HCT116 (cell line): ENCODE data around the gene WDR31. TPM values are rescaled to one million over a fixed set of nuclear protein-coding genes. Genes with fewer than 3 reads are reported as not detected.

ENCODE experiments used
- ATAC-seq: fragments of 200-7000 bp; cut with Tn5 transposase; 2 replicates; pipeline ENCODE4 v1.9.1; 2020; ENCODE audit warnings: mild to moderate bottlenecking, moderate library complexity
- BruUV-seq: library from RNA; stranded (reverse); fragments of 400-500 nt; replicated peaks from 2 replicates; lab custom pipeline; 2021; lab: Mats Ljungman, UMichigan
- CTCF ChIA-PET: fragments of 300-600 bp; sonication (Branson Sonifier 250); formaldehyde crosslinking; loops from one replicate; lab custom pipeline; 2021; ENCODE audit warnings: antibody characterized with exemption; lab: Charles Lee
- POLR2A ChIA-PET: fragments of 300-600, 350-600 bp; sonication (Branson Sonifier 250); formaldehyde crosslinking; loops from one replicate; lab custom pipeline; 2021; ENCODE audit warnings: antibody characterized with exemption; lab: Charles Lee
- RAD21 ChIA-PET, 2 experiments: fragments of 300-600 bp; sonication (Branson Sonifier 250); formaldehyde crosslinking; loops; one replicate each; lab custom pipeline; 2023; ENCODE audit warnings: low total read pairs in 2 of 2; ENCODE audit not compliant: uncharacterized antibody in 2 of 2, unreplicated experiment in 2 of 2, low non-redundant PET in 1 of 2; lab: Charles Lee
- DNase-seq: peaks from one replicate; pipeline ENCODE4 v3.0.0-alpha.2; 2010; ENCODE audit warnings: low read depth, low spot score
- H2AFZ ChIP-seq: fragments of 200-600 bp; shearing (Covaris generic), sonication (generic); 2 replicates; pipeline ENCODE4 v1.6.1; 2017; ENCODE audit warnings: low read depth, mixed run types, mixed read lengths, antibody characterized with exemption, low read length; ENCODE audit not compliant: poor library complexity, severe bottlenecking
- H3K27ac ChIP-seq: 2 replicates; pipeline ENCODE4 v1.5.1; 2012; ENCODE audit warnings: low read depth, low read length
- H3K27me3 ChIP-seq: fragments of 200-600 bp; sonication (generic); 2 replicates; pipeline ENCODE4 v1.6.1; 2016; ENCODE audit warnings: mixed run types, low read length, mixed read lengths; ENCODE audit not compliant: insufficient read depth
- H3K36me3 ChIP-seq, 2 experiments: fragments of 200-500 bp in 1 of 2; fragments of 200-600 bp in 1 of 2; sonication (Bioruptor generic) in 1 of 2; sonication (generic) in 1 of 2; 2 replicates each; pipeline versions ENCODE4 v1.5.1 to v1.6.1; 2014 to 2016; ENCODE audit warnings: low read length in 2 of 2, inconsistent platforms in 1 of 2, mixed read lengths in 1 of 2, mixed run types in 1 of 2; ENCODE audit not compliant: insufficient read depth in 2 of 2, control insufficient read depth in 1 of 2
- H3K4me1 ChIP-seq, 2 experiments: fragments of 200-600 bp in 1 of 2; sonication (generic) in 1 of 2; 2 replicates each; pipeline versions ENCODE4 v1.5.1 to v1.6.1; 2012 to 2017; ENCODE audit warnings: low read length in 2 of 2, inconsistent platforms in 1 of 2, mild to moderate bottlenecking in 1 of 2, mixed read lengths in 1 of 2, mixed run types in 1 of 2, moderate library complexity in 1 of 2; ENCODE audit not compliant: insufficient read depth in 2 of 2, control insufficient read depth in 1 of 2
- H3K4me2 ChIP-seq: fragments of 200-600 bp; sonication (generic); 2 replicates; pipeline ENCODE4 v1.6.1; 2017; ENCODE audit warnings: mixed run types, low read length, mixed read lengths
- H3K4me3 ChIP-seq, 2 experiments: fragments of 200-600 bp in 1 of 2; sonication (generic) in 1 of 2; replicated peaks in 1 of 2; 2 replicates each; pipeline ENCODE4 v1.5.1; 2011 to 2016; ENCODE audit warnings: low read length in 2 of 2, control low read depth in 1 of 2, low read depth in 1 of 2, mild to moderate bottlenecking in 1 of 2, mixed read lengths in 1 of 2, mixed run types in 1 of 2
- H3K79me2 ChIP-seq: fragments of 200-600 bp; sonication (generic); 2 replicates; pipeline ENCODE4 v1.6.1; 2017; ENCODE audit warnings: mild to moderate bottlenecking, mixed run types, low read length, moderate library complexity, mixed read lengths; ENCODE audit not compliant: insufficient read depth
- H3K9ac ChIP-seq: fragments of 200-600 bp; sonication (generic); 2 replicates; pipeline ENCODE4 v1.6.1; 2016; ENCODE audit warnings: low read length, mixed read lengths
- H3K9me2 ChIP-seq: fragments of 200-600 bp; sonication (generic), shearing (Covaris generic); 2 replicates; pipeline ENCODE4 v1.6.1; 2017; ENCODE audit warnings: mixed run types, mild to moderate bottlenecking, moderate library complexity; ENCODE audit not compliant: insufficient read depth
- H3K9me3 ChIP-seq, 2 experiments: fragments of 200-500 bp in 1 of 2; fragments of 200-600 bp in 1 of 2; sonication (Bioruptor generic) in 1 of 2; sonication (generic) in 1 of 2; 2 replicates each; pipeline ENCODE4 v1.6.1; 2014 to 2017; ENCODE audit warnings: low read length in 2 of 2, mixed read lengths in 2 of 2, inconsistent platforms in 1 of 2, low read depth in 1 of 2, mild to moderate bottlenecking in 1 of 2, mixed run types in 1 of 2, moderate library complexity in 1 of 2; ENCODE audit not compliant: control insufficient read depth in 1 of 2, insufficient read depth in 1 of 2
- H4K20me1 ChIP-seq: fragments of 200-600 bp; sonication (generic), shearing (Covaris generic); 2 replicates; pipeline ENCODE4 v1.6.1; 2017; ENCODE audit warnings: mixed run types, mild to moderate bottlenecking, moderate library complexity; ENCODE audit not compliant: insufficient read depth
- ATF3 ChIP-seq: IDR thresholded peaks from 2 replicates; pipeline ENCODE4 v1.6.1; 2012
- CBX3 ChIP-seq: IDR thresholded peaks from 2 replicates; pipeline ENCODE4 v1.6.1; 2012; ENCODE audit warnings: low read depth
- CEBPB ChIP-seq: IDR thresholded peaks from 2 replicates; pipeline ENCODE4 v1.6.1; 2012; ENCODE audit warnings: low read depth
- CTCF ChIP-seq, 3 experiments: fragments of 200-600 bp in 1 of 3; sonication (generic) in 1 of 3; IDR thresholded peaks in 2 of 3; conservative IDR thresholded peaks in 1 of 3; 2 replicates each; pipeline ENCODE4 v1.5.1; 2012 to 2017; ENCODE audit warnings: low read depth in 2 of 3, low read length in 2 of 3, antibody characterized with exemption in 1 of 3, borderline replicate concordance in 1 of 3, control low read depth in 1 of 3, mild to moderate bottlenecking in 1 of 3, mixed read lengths in 1 of 3, mixed run types in 1 of 3, moderate library complexity in 1 of 3; ENCODE audit not compliant: insufficient read depth in 1 of 3
- EGR1 ChIP-seq: IDR thresholded peaks from 2 replicates; pipeline ENCODE4 v1.6.1; 2012; ENCODE audit warnings: low read depth
- ELF1 ChIP-seq: IDR thresholded peaks from 2 replicates; pipeline ENCODE4 v1.6.1; 2012; ENCODE audit warnings: low read depth, borderline replicate concordance
- EZH2 ChIP-seq: fragments of 200-600 bp; sonication (generic); IDR thresholded peaks from 2 replicates; pipeline ENCODE4 v1.6.1; 2017; ENCODE audit warnings: antibody characterized with exemption, mixed run types
- EZH2phosphoT487 ChIP-seq: fragments of 200-600 bp; IDR thresholded peaks from 2 replicates; pipeline ENCODE4 v1.6.1; 2018; ENCODE audit warnings: antibody characterized with exemption, borderline replicate concordance
- FOSL1 ChIP-seq: IDR thresholded peaks from 2 replicates; pipeline ENCODE4 v1.6.1; 2012; ENCODE audit warnings: low read depth
- JUND ChIP-seq: IDR thresholded peaks from 2 replicates; pipeline ENCODE4 v1.6.1; 2012
- MAX ChIP-seq: IDR thresholded peaks from 2 replicates; pipeline ENCODE4 v1.6.1; 2012
- POLR2A ChIP-seq: IDR thresholded peaks from 2 replicates; pipeline ENCODE4 v1.7.0; 2011; ENCODE audit warnings: borderline replicate concordance; ENCODE audit not compliant: insufficient read depth, insufficient read length; ENCODE audit errors: extremely low read depth
- REST ChIP-seq: IDR thresholded peaks from 2 replicates; pipeline ENCODE4 v1.6.1; 2012; ENCODE audit warnings: low read depth
- SP1 ChIP-seq: IDR thresholded peaks from 2 replicates; pipeline ENCODE4 v1.6.1; 2012; ENCODE audit warnings: low read depth
- YY1 ChIP-seq: IDR thresholded peaks from 2 replicates; pipeline ENCODE4 v1.6.1; 2011; ENCODE audit warnings: low read length, low read depth, moderate library complexity, mild to moderate bottlenecking; ENCODE audit not compliant: insufficient replicate concordance; ENCODE audit errors: extremely low read depth
- ZBTB33 ChIP-seq: IDR thresholded peaks from 2 replicates; pipeline ENCODE4 v1.6.1; 2011; ENCODE audit warnings: mild to moderate bottlenecking, low read length, moderate library complexity; ENCODE audit not compliant: insufficient replicate concordance; ENCODE audit errors: extremely low read depth
- ZFX ChIP-seq: fragments of 450-650 bp; IDR thresholded peaks from 2 replicates; pipeline ENCODE4 v1.6.1; 2017
- ZNF274 ChIP-seq: fragments of 200-500 bp; sonication (Bioruptor generic); IDR thresholded peaks from 2 replicates; pipeline ENCODE4 v1.6.1; 2014; ENCODE audit warnings: mild to moderate bottlenecking, low read depth, low read length, inconsistent platforms
- intact Hi-C: fragments of 100-400 bp; cut with micrococcal nuclease; formaldehyde crosslinking; loops from 2 replicates; pipeline ENCODE4 v1.10.0; 2022
- total RNA-seq: library from RNA; stranded (reverse); gene quantifications from one replicate; pipeline ENCODE4 v1.2.1, GENCODE V29; 2021; ENCODE audit not compliant: unreplicated experiment

The WDR31 gene
- total RNA-seq, 1 experiment from 2014 or later, result 5.9 TPM

GRCh38 chr9:113345671-113346070 is 5.6 kb upstream of the WDR31 start:
- TF ChIP-seq EGR1 (no peak), POLR2A (no peak), REST (no peak), MAX (no peak), CBX3 (no peak), ZFX (no peak), JUND (no peak), YY1 (no peak), FOSL1 (no peak), ZNF274 (no peak), SP1 (no peak), CEBPB (no peak), EZH2phosphoT487 (no peak), ELF1 (no peak), ZBTB33 (no peak), EZH2 (no peak), ATF3 (no peak), CTCF (IDR thresholded peaks at IDR 0.05 in 2 of 3, conservative IDR thresholded peaks at IDR 0.05 in 1 of 3; ENCODE audit: borderline replicate concordance in 1 of 3, insufficient read depth in 1 of 3, low read depth in 2 of 3, low read length in 2 of 3) (no peak)
- CTCF ChIA-PET, result no interaction called here
- RAD21 ChIA-PET, result no interaction called here
- H3K4me2 ChIP-seq, result no peak overlapping the region
- H3K9ac ChIP-seq, result no peak overlapping the region
- no peaks in the 10 kb centered on the region for H3K9me2 ChIP-seq
- ATAC-seq (no peak), DNase-seq (no peak)
- peaks cover 8% of the 10 kb centered on the region; the same call in 1 of the 2 replicates for H3K79me2 ChIP-seq
- H3K4me1 ChIP-seq, result peaks cover 14 to 30% of the 10 kb centered on the region in 2 experiments
- BruUV-seq, result no TSS peak
- H2AFZ ChIP-seq, result no peak overlapping the region
- no peaks in the 10 kb centered on the region for H3K27me3 ChIP-seq
- intact Hi-C loops, result no loop called here
- H3K36me3 ChIP-seq, result no peaks in the 10 kb centered on the region
- H3K27ac ChIP-seq, result no peak overlapping the region
- POLR2A ChIA-PET, result interaction anchor here (1.1 kb wide), 1 partner anchor 31 kb away, joined by 4 read pairs; the partner anchor contains the start of gene HDHD3
- no peaks in the 10 kb centered on the region for H3K9me3 ChIP-seq
- no peak overlapping the region for H3K4me3 ChIP-seq
- no peaks in the 10 kb centered on the region for H4K20me1 ChIP-seq
